GM06990 (cell line): Measurements from ENCODE around the gene MBP.

Experiments used
- DNase-seq: peaks from one replicate; pipeline ENCODE4 v3.0.0-alpha.2; 2011; ENCODE audit not compliant: insufficient read length; ENCODE audit errors: extremely low read depth
- H3K27me3 ChIP-seq: replicated peaks from 2 replicates; pipeline ENCODE4 v1.6.0; 2011; ENCODE audit warnings: low read length; ENCODE audit not compliant: control insufficient read depth, insufficient read depth
- H3K36me3 ChIP-seq: 2 replicates; pipeline ENCODE4 v1.5.1; 2011; ENCODE audit warnings: low read length; ENCODE audit not compliant: control insufficient read depth, insufficient read depth
- H3K4me3 ChIP-seq: replicated peaks from 2 replicates; pipeline ENCODE4 v1.5.1; 2011; ENCODE audit warnings: low read depth, mild to moderate bottlenecking, control low read depth, low read length
- CTCF ChIP-seq: IDR thresholded peaks from 2 replicates; pipeline ENCODE4 v1.5.1; 2011; ENCODE audit warnings: low read length, control low read depth, mild to moderate bottlenecking, inconsistent platforms; ENCODE audit not compliant: insufficient read depth, poor library complexity, severe bottlenecking

The MBP gene

DNA sequence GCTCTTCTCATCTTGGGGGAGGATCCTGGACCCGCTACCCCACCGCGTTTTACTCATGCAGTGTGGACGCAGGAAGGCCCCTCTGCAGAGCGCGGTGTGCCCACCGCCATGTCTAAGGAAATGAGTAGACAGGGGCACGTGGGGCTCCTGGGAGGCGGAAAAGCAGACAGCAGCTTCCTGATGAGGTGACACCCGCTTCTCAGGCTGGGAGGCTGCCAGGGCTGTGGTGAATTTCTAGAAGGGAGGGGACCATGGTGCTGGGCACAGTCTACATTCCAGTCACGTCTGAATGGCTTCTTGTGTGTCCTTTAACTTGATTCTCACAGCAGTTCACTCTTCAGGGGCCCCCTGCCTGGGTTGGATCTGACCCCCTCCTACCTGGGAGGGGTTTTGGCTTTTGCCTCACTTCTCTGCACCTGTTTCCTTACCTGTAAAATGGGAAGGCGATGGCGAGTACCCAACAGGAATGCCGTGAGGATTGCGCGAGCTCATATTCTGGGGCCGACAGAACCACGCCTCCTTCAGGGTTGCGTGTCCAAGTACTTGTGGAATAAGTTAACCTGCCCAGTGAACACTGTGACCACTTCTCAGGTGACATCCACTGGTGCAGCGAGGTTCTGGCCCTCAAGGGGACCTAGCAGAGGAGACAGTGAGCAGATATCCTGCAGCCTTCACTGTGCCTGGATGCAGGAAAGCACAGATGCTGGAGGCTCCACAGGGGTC lies 32.3 kb upstream of the MBP start:
- DNase-seq, result no peak
- Histone ChIP-seq H3K4me3 (no peak overlapping the region), H3K36me3 (no peaks in the 10 kb centered on the region), H3K27me3 (no peaks in the 10 kb centered on the region; the same call in 1 of the 2 replicates)
- TF ChIP-seq CTCF, result no peak

GRCh38 chr18:77164026-77164425 lies 31.4 kb upstream of the MBP start:
- no peak for DNase-seq
- Histone ChIP-seq H3K36me3 (no peaks in the 10 kb centered on the region), H3K4me3 (no peak overlapping the region), H3K27me3 (no peaks in the 10 kb centered on the region; the same call in 1 of the 2 replicates)
- TF ChIP-seq CTCF, result no peak

- DNase-seq, result no peak
- Histone ChIP-seq H3K36me3 (no peaks in the 10 kb centered on the region), H3K27me3 (no peaks in the 10 kb centered on the region; the same call in 1 of the 2 replicates), H3K4me3 (no peak overlapping the region)
- TF ChIP-seq CTCF, result no peak
Observed at GRCh38 chr18:77162580-77162979, 30.0 kb upstream of the MBP start.

- DNase-seq, result no peak
- no peaks in the 10 kb centered on the region; the same call in 1 of the 2 replicates for H3K27me3 ChIP-seq
- H3K4me3 ChIP-seq, result no peak overlapping the region
- no peak for TF ChIP-seq CTCF
- no peaks in the 10 kb centered on the region for H3K36me3 ChIP-seq
Observed at GRCh38 chr18:77161961-77162360, 29.4 kb upstream of the MBP start.

- no peak for TF ChIP-seq CTCF
Observed at GRCh38 chr18:77161383-77161782, 28.8 kb upstream of the MBP start.

GRCh38 chr18:77160515-77160914 lies 27.9 kb upstream of the MBP start:
- TF ChIP-seq CTCF, result no peak
- Histone ChIP-seq H3K4me3 (no peak overlapping the region), H3K27me3 (no peaks in the 10 kb centered on the region), H3K36me3 (no peaks in the 10 kb centered on the region)
- no peak for DNase-seq

More at GRCh38 chr18:77161383-77161782, 28.8 kb upstream of the MBP start:
- no peak for DNase-seq
- no peak overlapping the region for H3K4me3 ChIP-seq
- no peaks in the 10 kb centered on the region for H3K27me3 ChIP-seq
- H3K36me3 ChIP-seq, result no peaks in the 10 kb centered on the region
